SU-DHL-6 (cell line): ENCODE measurements around the gene SMYD2.

ENCODE experiments used
- H2AFZ ChIP-seq: fragments of 200-600 bp; sonication (generic); 2 replicates; pipeline ENCODE4 v1.6.1; 2014; ENCODE audit warnings: low read depth, mild to moderate bottlenecking, moderate library complexity, mixed read lengths, antibody characterized with exemption, low read length; ENCODE audit not compliant: severe bottlenecking
- H3F3A ChIP-seq: fragments of 200-600 bp; shearing (Covaris generic); 2 replicates; pipeline ENCODE4 v1.6.0; 2016; ENCODE audit warnings: antibody characterized with exemption, mild to moderate bottlenecking; ENCODE audit not compliant: insufficient read depth
- H3K27ac ChIP-seq: fragments of 200-600 bp; sonication (generic); 2 replicates; pipeline ENCODE4 v1.5.1; 2016; ENCODE audit warnings: low read depth, mild to moderate bottlenecking, low read length, moderate library complexity, mixed read lengths
- H3K27me3 ChIP-seq: fragments of 200-600 bp; sonication (generic), shearing (Covaris generic); 2 replicates; pipeline ENCODE4 v1.6.0; 2014; ENCODE audit warnings: mild to moderate bottlenecking, low read length
- H3K36me3 ChIP-seq: fragments of 200-600 bp; sonication (generic); 2 replicates; pipeline ENCODE4 v1.6.1; 2014; ENCODE audit warnings: mild to moderate bottlenecking, low read length, mixed read lengths
- H3K4me2 ChIP-seq: fragments of 300-600, 200-600 bp; shearing (Covaris generic), sonication (generic); 2 replicates; pipeline ENCODE4 v1.6.0; 2014; ENCODE audit warnings: low read length, low read depth, mild to moderate bottlenecking; ENCODE audit not compliant: poor library complexity, severe bottlenecking
- H3K4me3 ChIP-seq: fragments of 200-600 bp; sonication (generic); 2 replicates; pipeline ENCODE4 v1.5.1; 2014; ENCODE audit warnings: antibody characterized with exemption, low read length, mild to moderate bottlenecking, mixed read lengths; ENCODE audit not compliant: insufficient read depth, poor library complexity, severe bottlenecking
- H3K79me2 ChIP-seq: fragments of 200-600 bp; sonication (generic); 2 replicates; pipeline ENCODE4 v1.6.1; 2014; ENCODE audit warnings: mild to moderate bottlenecking, low read length, moderate library complexity; ENCODE audit not compliant: insufficient read depth
- H3K9ac ChIP-seq: fragments of 200-600 bp; sonication (generic); 2 replicates; pipeline ENCODE4 v1.7.0; 2014; ENCODE audit warnings: mild to moderate bottlenecking, low read length
- H3K9me2 ChIP-seq: fragments of 200-600 bp; sonication (generic); replicated peaks from 2 replicates; pipeline ENCODE4 v1.6.1; 2014; ENCODE audit warnings: low read length; ENCODE audit not compliant: insufficient read depth
- H3K9me3 ChIP-seq: fragments of 200-600 bp; sonication (generic); 2 replicates; pipeline ENCODE4 v1.6.1; 2014; ENCODE audit warnings: low read length, mixed read lengths; ENCODE audit not compliant: insufficient read depth
- H4K20me1 ChIP-seq: fragments of 200-600 bp; sonication (generic); 2 replicates; pipeline ENCODE4 v1.6.1; 2014; ENCODE audit warnings: low read depth, mild to moderate bottlenecking, antibody characterized with exemption, low read length, moderate library complexity, mixed read lengths
- EZH2phosphoT487 ChIP-seq: fragments of 200-600 bp; sonication (generic), shearing (Covaris generic); conservative IDR thresholded peaks from 2 replicates; pipeline ENCODE4 v1.6.1; 2018; ENCODE audit warnings: mild to moderate bottlenecking, antibody characterized with exemption, low read length, moderate library complexity, mixed read lengths
- TF ChIP-seq, protein P1 (sequence below): fragments of 200-600 bp; sonication (generic); IDR thresholded peaks from one replicate; pipeline ENCODE4 v1.5.1; 2017; ENCODE audit warnings: antibody characterized with exemption, mild to moderate bottlenecking, low read length, moderate library complexity; ENCODE audit not compliant: insufficient read depth, poor library complexity, severe bottlenecking

The SMYD2 gene

GRCh38 chr1:214332946-214333798 is 52.2 kb downstream of the SMYD2 start:
- TF ChIP-seq, protein P1, sequence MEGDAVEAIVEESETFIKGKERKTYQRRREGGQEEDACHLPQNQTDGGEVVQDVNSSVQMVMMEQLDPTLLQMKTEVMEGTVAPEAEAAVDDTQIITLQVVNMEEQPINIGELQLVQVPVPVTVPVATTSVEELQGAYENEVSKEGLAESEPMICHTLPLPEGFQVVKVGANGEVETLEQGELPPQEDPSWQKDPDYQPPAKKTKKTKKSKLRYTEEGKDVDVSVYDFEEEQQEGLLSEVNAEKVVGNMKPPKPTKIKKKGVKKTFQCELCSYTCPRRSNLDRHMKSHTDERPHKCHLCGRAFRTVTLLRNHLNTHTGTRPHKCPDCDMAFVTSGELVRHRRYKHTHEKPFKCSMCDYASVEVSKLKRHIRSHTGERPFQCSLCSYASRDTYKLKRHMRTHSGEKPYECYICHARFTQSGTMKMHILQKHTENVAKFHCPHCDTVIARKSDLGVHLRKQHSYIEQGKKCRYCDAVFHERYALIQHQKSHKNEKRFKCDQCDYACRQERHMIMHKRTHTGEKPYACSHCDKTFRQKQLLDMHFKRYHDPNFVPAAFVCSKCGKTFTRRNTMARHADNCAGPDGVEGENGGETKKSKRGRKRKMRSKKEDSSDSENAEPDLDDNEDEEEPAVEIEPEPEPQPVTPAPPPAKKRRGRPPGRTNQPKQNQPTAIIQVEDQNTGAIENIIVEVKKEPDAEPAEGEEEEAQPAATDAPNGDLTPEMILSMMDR, result peak; percentile 92
- no peak for TF ChIP-seq EZH2phosphoT487

GRCh38 chr1:214335567-214335966 is 54.6 kb downstream of the SMYD2 start:
- H4K20me1 ChIP-seq, result no peaks in the 10 kb centered on the region
- no peak overlapping the region for H3K9ac ChIP-seq
- H2AFZ ChIP-seq, result no peak overlapping the region
- no peaks in the 10 kb centered on the region for H3K27me3 ChIP-seq
- no peaks in the 10 kb centered on the region for H3K9me2 ChIP-seq
- TF ChIP-seq EZH2phosphoT487, result no peak
- H3K4me2 ChIP-seq, result no peak overlapping the region
- H3K36me3 ChIP-seq, result no peaks in the 10 kb centered on the region
- H3K4me3 ChIP-seq, result no peak overlapping the region
- H3K27ac ChIP-seq, result no peak overlapping the region
- H3K79me2 ChIP-seq, result no peaks in the 10 kb centered on the region
- H3F3A ChIP-seq, result no peaks in the 10 kb centered on the region
- H3K9me3 ChIP-seq, result no peaks in the 10 kb centered on the region

More at GRCh38 chr1:214332946-214333798, 52.2 kb downstream of the SMYD2 start:
- no peaks in the 10 kb centered on the region for H3K36me3 ChIP-seq
- H3K27ac ChIP-seq, result no peak overlapping the region
- no peaks in the 10 kb centered on the region for H3K9me2 ChIP-seq
- H3K4me2 ChIP-seq, result no peak overlapping the region
- no peaks in the 10 kb centered on the region for H4K20me1 ChIP-seq
- H3K27me3 ChIP-seq, result no peaks in the 10 kb centered on the region
- no peaks in the 10 kb centered on the region for H3K79me2 ChIP-seq
- H2AFZ ChIP-seq, result no peak overlapping the region
- H3K9ac ChIP-seq, result no peak overlapping the region
- no peaks in the 10 kb centered on the region for H3F3A ChIP-seq
- H3K9me3 ChIP-seq, result no peaks in the 10 kb centered on the region
- no peak overlapping the region for H3K4me3 ChIP-seq

DNA sequence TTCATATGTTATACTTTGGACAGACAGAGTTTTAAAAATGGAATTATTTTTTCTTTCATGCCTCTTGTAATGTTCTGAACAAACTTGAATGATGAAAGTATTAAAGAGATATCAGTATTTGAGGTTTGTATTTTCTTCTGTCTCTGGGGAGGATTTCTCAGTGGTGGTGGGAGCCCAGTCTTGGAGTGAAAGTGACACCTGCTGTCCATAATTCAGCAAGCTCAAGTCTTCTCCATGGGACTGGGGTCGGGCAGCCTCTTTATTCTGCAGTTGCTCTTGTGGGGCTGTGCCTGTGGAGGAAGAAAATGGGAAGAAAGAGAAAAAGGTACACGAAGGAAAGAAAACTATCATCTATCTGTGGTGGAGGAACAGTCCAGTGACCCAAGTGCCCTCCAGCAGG is 56.1 kb downstream of the SMYD2 start:
- H3K9me3 ChIP-seq, result no peaks in the 10 kb centered on the region
- H3K4me3 ChIP-seq, result no peak overlapping the region
- no peaks in the 10 kb centered on the region for H3K79me2 ChIP-seq
- no peak overlapping the region for H3K9ac ChIP-seq
- no peaks in the 10 kb centered on the region for H3K27me3 ChIP-seq
- no peaks in the 10 kb centered on the region for H3K9me2 ChIP-seq
- H3K36me3 ChIP-seq, result no peaks in the 10 kb centered on the region
- no peak overlapping the region for H3K4me2 ChIP-seq
- no peak overlapping the region for H2AFZ ChIP-seq
- TF ChIP-seq, protein P1, result no peak
- TF ChIP-seq EZH2phosphoT487, result no peak
- no peak overlapping the region for H3K27ac ChIP-seq
- no peaks in the 10 kb centered on the region for H4K20me1 ChIP-seq
- H3F3A ChIP-seq, result no peaks in the 10 kb centered on the region

- H3K79me2 ChIP-seq, result no peaks in the 10 kb centered on the region
- no peaks in the 10 kb centered on the region for H3F3A ChIP-seq
- no peak overlapping the region for H3K4me3 ChIP-seq
- TF ChIP-seq, protein P1, result no peak
- no peak for TF ChIP-seq EZH2phosphoT487
- no peaks in the 10 kb centered on the region for H3K36me3 ChIP-seq
- no peak overlapping the region for H3K9ac ChIP-seq
- no peaks in the 10 kb centered on the region for H3K9me3 ChIP-seq
- H3K27ac ChIP-seq, result no peak overlapping the region
- H2AFZ ChIP-seq, result no peak overlapping the region
- H3K4me2 ChIP-seq, result no peak overlapping the region
- H3K27me3 ChIP-seq, result no peaks in the 10 kb centered on the region
- H3K9me2 ChIP-seq, result no peaks in the 10 kb centered on the region
- no peaks in the 10 kb centered on the region for H4K20me1 ChIP-seq
These were observed 56.6 kb downstream of the SMYD2 start for GRCh38 chr1:214337511-214337910.
